Measurements from ENCODE around the gene GBX1.

The GBX1 gene

GRCh38 chr7:151110941-151111645, 56.4 kb downstream of the GBX1 start:
- peak; percentile 74 for DNase-seq

GRCh38 chr7:151110236-151110940, 57.1 kb downstream of the GBX1 start:
- DNase-seq: no peak

DNA sequence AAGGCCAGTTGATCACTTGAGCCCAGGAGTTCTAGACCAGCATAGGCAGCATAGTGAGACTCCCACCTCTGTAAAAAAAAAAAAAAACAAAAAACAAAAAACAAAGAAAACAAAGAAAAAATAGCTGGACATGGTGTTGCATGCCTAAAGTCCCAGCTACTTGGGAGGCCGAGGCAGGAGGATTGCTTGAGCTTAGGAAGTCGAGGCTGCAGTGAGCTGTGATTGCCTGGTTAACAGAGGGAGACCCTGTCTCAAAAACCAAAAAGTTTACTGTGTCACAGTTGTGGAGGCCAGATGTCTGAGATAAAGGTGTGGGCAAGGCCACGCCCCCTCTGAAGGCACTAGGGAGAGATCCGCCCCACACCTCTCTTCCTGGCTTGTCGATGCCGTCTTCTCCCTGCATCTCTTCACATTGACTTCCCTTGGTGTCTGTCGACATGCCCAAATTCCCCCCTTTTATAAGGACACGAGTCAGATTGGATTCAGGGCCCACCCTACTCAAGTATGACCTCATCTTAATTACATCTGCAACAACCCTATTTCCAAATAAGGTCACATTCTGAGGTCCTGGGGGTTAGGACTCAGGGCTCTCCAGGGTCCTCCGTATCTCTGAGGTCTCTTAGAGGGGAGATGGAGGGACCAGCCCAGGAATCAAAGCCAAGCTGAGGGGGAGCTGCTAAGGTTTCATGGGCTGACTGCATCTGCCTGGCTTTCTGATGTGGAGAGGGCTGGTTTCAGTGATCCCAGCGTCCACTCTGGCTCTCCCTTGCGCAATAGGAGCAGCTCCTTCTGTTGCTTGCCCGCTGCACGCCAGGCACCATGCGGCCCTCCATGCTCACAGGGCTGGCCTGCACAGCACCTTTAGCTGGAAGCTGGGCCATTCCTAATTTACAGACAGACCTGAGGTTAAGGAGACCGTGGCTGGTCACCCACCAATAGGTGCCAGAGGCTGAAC, 58.1 kb downstream of the GBX1 start:
- no peak for DNase-seq

GRCh38 chr7:151107882-151108281, 59.6 kb downstream of the GBX1 start:
- DNase-seq: no peak

DNA sequence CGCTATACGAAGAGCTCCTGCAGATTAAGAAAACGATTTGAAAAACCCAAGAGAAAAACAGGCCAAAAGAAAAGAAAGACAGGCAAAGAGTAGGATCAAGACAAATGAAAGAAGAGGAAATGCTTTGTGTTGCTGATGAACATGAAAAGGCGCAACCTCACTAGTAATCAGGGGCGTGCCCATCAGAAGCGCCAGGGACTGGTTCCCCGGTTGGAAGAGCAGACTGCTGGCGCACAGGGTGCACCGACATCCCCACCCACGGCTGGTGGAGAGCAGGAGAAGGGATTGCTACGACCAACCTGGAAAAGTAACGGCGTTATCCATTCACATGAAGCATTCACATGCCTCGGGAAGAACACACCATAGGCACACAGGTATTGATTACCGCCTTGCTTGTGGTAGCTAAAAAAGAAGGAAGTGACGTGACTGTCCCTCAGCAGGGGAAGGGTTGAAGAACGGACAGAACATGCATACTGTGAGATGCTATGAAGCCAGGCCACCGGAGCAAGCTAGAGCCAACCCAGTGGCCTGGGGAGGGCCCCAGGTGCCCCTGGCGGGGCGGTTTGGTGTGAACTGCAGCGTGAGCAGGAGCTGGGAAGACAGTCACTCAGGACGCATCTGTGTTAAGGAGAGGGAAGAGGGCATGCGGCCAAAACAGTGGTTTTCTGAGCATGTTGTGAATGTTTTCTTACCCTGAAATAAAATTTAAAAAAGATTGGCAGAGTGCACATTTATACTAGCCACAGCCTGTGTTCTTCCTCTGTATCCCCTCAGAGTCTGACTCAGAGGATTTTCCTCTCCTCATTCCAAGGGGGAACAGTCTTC, 62.9 kb downstream of the GBX1 start:
- no peak for DNase-seq

GRCh38 chr7:151103973-151104372, 63.5 kb downstream of the GBX1 start:
- DNase-seq: no peak

- no peak for DNase-seq
Measured at GRCh38 chr7:151102991-151103390, 64.5 kb downstream of the GBX1 start.

- no peak for DNase-seq
Measured at GRCh38 chr7:151101621-151102396, 65.7 kb downstream of the GBX1 start.

DNA sequence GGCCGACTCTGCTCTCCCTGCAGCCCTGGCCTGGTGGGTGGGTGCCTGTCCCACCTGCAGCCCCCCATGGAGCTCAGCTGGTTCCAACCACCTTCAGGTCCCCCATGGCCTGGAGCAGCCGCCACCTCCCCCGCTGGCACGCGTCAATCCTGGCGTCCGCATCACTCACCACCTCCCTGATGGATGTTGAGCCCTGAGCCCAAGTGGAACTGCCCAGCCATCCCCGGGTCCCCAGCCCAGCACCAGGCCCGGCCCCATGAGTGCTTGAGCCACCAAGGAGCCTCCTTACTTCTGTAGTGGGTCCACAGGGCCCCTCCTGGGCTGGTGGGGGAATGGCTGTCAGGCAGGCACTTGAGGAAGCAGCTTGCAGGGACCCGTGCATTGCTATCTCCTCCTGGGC, 66.6 kb downstream of the GBX1 start:
- no peak for DNase-seq

DNA sequence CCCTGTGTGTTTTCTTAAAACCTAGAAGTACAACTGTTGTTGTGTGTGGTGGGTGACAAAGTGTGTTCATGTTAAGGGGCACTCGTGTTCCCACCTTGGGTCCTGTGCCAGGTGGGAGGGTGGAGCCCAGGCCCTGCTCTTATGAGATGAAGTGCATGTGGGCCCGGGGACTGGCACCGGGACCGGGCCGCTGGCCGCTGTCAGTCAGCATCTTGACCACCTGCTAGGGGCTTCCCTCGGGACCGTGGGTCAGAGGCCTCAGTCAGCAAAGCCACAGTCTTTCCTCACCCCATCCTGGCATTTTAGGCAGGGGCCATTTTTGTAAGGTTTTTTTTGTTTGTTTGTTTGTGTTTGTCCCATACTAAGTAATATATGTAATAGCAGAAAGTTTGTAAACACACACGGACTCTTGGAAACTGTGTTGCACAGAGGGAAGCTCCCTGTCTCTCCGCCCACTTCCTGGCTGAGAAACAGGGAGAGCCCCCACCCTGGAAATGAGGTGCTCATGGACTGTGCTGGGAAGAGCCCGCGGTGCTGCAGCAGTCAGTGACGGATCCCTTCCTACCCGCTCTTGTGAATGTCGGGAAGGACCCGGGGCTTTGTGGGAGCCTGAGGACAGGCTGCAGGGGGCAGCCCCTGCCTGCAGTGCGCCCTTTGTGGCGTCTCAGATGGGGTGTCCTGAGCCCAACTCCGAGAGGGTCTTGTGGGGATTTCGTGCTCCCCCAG, 67.8 kb downstream of the GBX1 start:
- DNase-seq: no peak
